Right lobe of liver (tissue), 6 donors: ENCODE results near the gene SPON2. TPM values are rescaled to one million over a fixed set of nuclear protein-coding genes. Genes with fewer than 3 reads are reported as not detected.

ENCODE experiments used
- ATAC-seq, 4 donors: fragments of 200-7000 bp; cut with Tn5 transposase; one replicate each; pipeline ENCODE4 v1.9.1; 2020; ENCODE audit warnings: mild to moderate bottlenecking in 4 of 4, moderate library complexity in 4 of 4
- DNase-seq, 3 donors: peaks; one replicate each; pipeline ENCODE4 v3.0.0-alpha.2; 2020
- H3K27ac ChIP-seq, 3 donors: fragments of 200-600 bp; one replicate each; pipeline ENCODE4 v1.8.0; 2022
- H3K27me3 ChIP-seq, 2 donors: fragments of 200-600 bp; one replicate each; pipeline ENCODE4 v1.8.0; 2022
- H3K36me3 ChIP-seq, 4 donors: fragments of 200-600 bp; sonication (generic) in 1 of 4; one replicate each; pipeline versions ENCODE4 v1.5.1 to v1.8.0; 2017 to 2022; ENCODE audit warnings: control low read depth in 1 of 4
- H3K4me1 ChIP-seq, 4 donors: fragments of 200-600 bp; sonication (generic) in 1 of 4; one replicate each; pipeline versions ENCODE4 v1.5.1 to v1.8.0; 2017 to 2022; ENCODE audit warnings: control low read depth in 1 of 4
- H3K4me3 ChIP-seq, 3 donors: fragments of 200-600 bp; one replicate each; pipeline ENCODE4 v1.8.0; 2022
- H3K9me3 ChIP-seq, 4 donors: fragments of 200-600 bp; sonication (generic) in 1 of 4; one replicate each; pipeline versions ENCODE4 v1.5.1 to v1.8.0; 2017 to 2022; ENCODE audit warnings: control low read depth in 1 of 4
- CTCF ChIP-seq, 4 donors: fragments of 200-600 bp in 3 of 4; fragments of 450-650 bp in 1 of 4; IDR thresholded peaks; one replicate each; pipeline versions ENCODE4 v1.5.1 to v1.8.0; 2016 to 2022; ENCODE audit warnings: antibody characterized with exemption in 4 of 4, mild to moderate bottlenecking in 2 of 4
- POLR2A ChIP-seq: fragments of 450-650 bp; IDR thresholded peaks from one replicate; pipeline ENCODE4 v1.6.1; 2017; ENCODE audit warnings: antibody characterized with exemption, mild to moderate bottlenecking
- WGBS: methylation state at CpG from one replicate; pipeline ENCODE4 v1.1.6; 2018; ENCODE audit warnings: low coverage, low lambda C conversion rate; ENCODE audit not compliant: insufficient coverage; ENCODE audit errors: missing lambda C conversion rate; 5-methylcytosine and 5-hydroxymethylcytosine counted together
- intact Hi-C, 2 donors: fragments of 100-400 bp; cut with DNase I; formaldehyde crosslinking; loops; one replicate each; pipeline versions ENCODE4 v1.11.2 to v1.14.1; 2022
- total RNA-seq, 6 experiments: library from RNA; depleted of rRNA in 2 of 6; stranded (reverse); fragments of >200 nt in 2 of 6; fragmentation: NEBNext Ultra II Directional in 3 of 6; extraction: Animal tissue kit (Norgen Biotek cat#: 25700) in 3 of 6; gene quantifications; one replicate each; pipeline versions ENCODE4 v1.1.0 to v1.2.4, GENCODE V29; 2016 to 2023
- donor health status: DM: no; HTN: yes; CAD: no.
- donor health status: DM: no; HTN: no; CAD: no.
- donor health status: DM: no; HTN: no; CAD: no.
- donor health status: DM: no; HTN: yes; CAD: no.
- donor health status: DM: no; HTN: yes; CAD: no.

SPON2 gene
- total RNA-seq, 6 experiments from 2014 or later = 41.9 to 138 (median 99.9) TPM

GRCh38 chr4:1176398-1177273 lies 4.3 kb upstream of the SPON2 start:
- no peak for TF ChIP-seq CTCF (IDR thresholded peaks at IDR 0.05)
- no peak for TF ChIP-seq POLR2A
- Histone ChIP-seq H3K9me3 (no peaks in the 10 kb centered on the region), H3K4me1 (peaks cover 0 to 51% (median 20%) of the 10 kb centered on the region in 4 donors), H3K27me3 (no peaks in the 10 kb centered on the region), H3K36me3 (no peaks in the 10 kb centered on the region), H3K27ac (peak overlapping the region in 2 of 3 donors; percentile 76 to 81), H3K4me3 (no peak overlapping the region)
- ATAC-seq (no peak), DNase-seq (no peak)
- intact Hi-C loops = no loop called here
- no CpG with 5 or more reads among the region's 1 CpG for WGBS

DNA sequence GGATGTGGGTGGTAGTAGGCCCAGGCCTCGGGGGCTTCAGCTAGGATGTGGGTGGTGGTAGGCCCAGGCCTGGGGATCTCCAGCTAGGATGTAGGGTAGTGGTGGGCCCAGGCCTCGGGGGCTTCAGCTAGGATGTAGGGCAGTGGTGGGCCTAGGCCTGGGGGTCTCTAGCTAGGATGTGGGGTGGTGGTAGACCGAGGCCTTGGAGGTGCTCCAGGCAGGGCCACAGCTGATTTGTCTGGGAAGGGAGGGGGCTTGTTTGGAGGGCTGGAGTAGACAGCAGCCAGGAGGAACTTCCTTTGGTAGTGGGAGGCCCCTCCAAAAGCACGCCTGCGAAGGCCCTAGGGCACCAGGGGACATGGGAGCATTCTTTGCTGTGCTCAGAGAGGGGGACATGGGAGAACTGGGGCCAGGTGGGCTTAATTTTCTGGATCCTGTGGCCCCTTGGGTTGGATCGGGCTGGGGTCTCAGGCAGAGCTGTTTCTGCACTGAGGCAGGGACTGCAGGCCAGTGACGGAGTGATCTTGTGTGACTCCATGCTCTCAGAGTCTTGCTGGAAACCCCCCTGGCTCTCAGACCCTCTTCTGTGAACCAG lies 3.3 kb upstream of the SPON2 start:
- DNase-seq (no peak), ATAC-seq (no peak)
- Histone ChIP-seq H3K27ac (peak overlapping the region in 1 of 3 donors; percentile 98), H3K27me3 (no peaks in the 10 kb centered on the region), H3K9me3 (no peaks in the 10 kb centered on the region), H3K36me3 (peaks cover 0 to under 1% (median 0%) of the 10 kb centered on the region in 4 donors), H3K4me1 (peaks cover 0 to 55% (median 20%) of the 10 kb centered on the region in 4 donors), H3K4me3 (no peak overlapping the region)
- WGBS = 100% methylated on average over 3 of the region's 7 CpGs
- intact Hi-C loops = no loop called here
- TF ChIP-seq POLR2A (no peak), CTCF (IDR thresholded peaks at IDR 0.05) (no peak)

- Histone ChIP-seq H3K4me3 (no peak overlapping the region), H3K4me1 (peaks cover 0 to 55% (median 20%) of the 10 kb centered on the region in 4 donors), H3K9me3 (no peaks in the 10 kb centered on the region), H3K27ac (peak overlapping the region in 2 of 3 donors; percentile 97 to 98), H3K36me3 (peaks cover 0 to 5% (median under 1%) of the 10 kb centered on the region in 4 donors), H3K27me3 (no peaks in the 10 kb centered on the region)
- ATAC-seq = no peak
- TF ChIP-seq CTCF (IDR thresholded peaks at IDR 0.05) = no peak
- TF ChIP-seq POLR2A = no peak
- 87% methylated on average over 6 of the region's 20 CpGs for WGBS
- peak in 2 of 3 donors; percentile 46 to 55 for DNase-seq
- intact Hi-C loops = no loop called here
Observed at GRCh38 chr4:1174941-1175634, 2.7 kb upstream of the SPON2 start.

DNA sequence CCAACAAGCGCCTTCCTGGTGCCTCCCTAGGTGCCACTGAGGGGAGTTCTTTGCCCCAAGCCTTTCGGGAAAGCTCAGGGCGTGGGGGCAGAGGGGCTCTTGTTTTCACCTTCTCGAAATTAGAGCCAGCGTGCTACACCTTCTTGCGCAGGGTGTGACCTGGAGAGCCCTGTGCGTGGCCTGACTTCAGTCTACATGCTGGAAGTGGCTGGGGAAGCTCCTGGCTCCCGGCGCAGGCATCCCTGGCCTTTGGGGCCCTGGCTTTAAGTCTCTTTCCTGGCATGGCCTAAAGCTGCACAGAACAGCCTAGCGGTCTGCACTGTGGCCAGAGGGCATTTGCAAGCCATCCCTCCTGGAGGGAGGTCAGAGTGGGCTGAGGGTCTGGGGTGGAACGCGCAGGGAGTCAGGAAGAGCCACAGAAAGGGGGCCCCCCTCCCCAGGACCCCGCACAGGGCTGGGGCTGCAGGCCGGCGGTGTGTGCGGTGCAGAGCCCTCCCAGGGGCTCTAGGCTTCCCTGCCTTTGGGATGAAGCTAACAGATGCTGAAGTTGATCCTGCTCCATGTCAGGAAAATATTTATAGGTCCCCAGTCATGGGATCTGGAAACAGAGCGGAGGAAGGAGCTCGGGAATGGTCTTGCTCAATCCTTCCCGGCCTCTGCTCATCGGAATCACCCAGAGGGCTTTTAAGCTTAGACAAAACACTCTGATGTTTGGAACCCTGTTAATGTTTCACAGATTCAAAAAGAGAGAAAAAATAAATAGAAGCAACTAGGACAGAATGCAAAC lies 781 bp upstream of the SPON2 start:
- Histone ChIP-seq H3K36me3 (peaks cover 0 to 10% (median under 1%) of the 10 kb centered on the region in 4 donors), H3K4me3 (peak overlapping the region; percentile 7 to 39 (median 25)), H3K27me3 (no peaks in the 10 kb centered on the region), H3K9me3 (no peaks in the 10 kb centered on the region), H3K4me1 (peaks cover 0 to 47% (median 15%) of the 10 kb centered on the region in 4 donors), H3K27ac (peak overlapping the region; percentile 89 to 98 (median 97))
- peak; percentile 60 to 72 (median 68) for ATAC-seq
- no peak for TF ChIP-seq CTCF (IDR thresholded peaks at IDR 0.05)
- TF ChIP-seq POLR2A = no peak
- intact Hi-C loops = no loop called here
- 19% methylated on average over 12 of the region's 20 CpGs for WGBS
- DNase-seq = peak in 2 of 3 donors; percentile 79 to 82
